D721Med (cell line): ENCODE results near the gene CCDC120.

Experiments used
- DNase-seq: peaks from one replicate; pipeline ENCODE4 v3.0.0; 2011; ENCODE audit warnings: low spot score; ENCODE audit not compliant: insufficient read length
- FAIRE-seq: peaks from 2 replicates; lab custom pipeline; 2011; peaks lifted over from hg19 to GRCh38; lab: Jason Lieb, UNC
- CTCF ChIP-seq: IDR thresholded peaks from 2 replicates; pipeline ENCODE4 v1.5.1; 2012; ENCODE audit warnings: mild to moderate bottlenecking, control low read depth; ENCODE audit not compliant: insufficient read depth; ENCODE audit errors: missing control alignments

The CCDC120 gene

DNA sequence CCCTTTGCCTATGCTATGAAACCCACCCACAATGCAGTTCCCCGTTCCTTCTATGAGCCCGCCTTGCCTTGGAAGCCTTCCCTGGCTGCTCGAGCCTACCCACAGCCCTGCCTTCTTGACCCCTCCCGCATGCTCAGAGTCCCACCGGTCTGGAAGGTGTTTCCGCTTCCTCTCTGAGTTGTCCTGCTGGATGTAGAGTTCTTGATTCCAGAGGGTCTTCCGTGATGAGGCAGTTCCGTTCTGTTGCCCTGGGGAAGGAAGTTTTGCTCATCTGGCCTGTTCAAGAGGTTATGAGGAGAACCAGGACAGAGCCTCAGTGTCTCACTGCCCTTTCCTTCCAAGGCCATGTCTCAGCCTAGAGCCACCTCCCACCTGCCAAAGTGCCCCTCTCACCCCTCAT, 57.3 kb downstream of the CCDC120 start:
- TF ChIP-seq CTCF, result no peak
- no peak for DNase-seq
- FAIRE-seq, result no peak

DNA sequence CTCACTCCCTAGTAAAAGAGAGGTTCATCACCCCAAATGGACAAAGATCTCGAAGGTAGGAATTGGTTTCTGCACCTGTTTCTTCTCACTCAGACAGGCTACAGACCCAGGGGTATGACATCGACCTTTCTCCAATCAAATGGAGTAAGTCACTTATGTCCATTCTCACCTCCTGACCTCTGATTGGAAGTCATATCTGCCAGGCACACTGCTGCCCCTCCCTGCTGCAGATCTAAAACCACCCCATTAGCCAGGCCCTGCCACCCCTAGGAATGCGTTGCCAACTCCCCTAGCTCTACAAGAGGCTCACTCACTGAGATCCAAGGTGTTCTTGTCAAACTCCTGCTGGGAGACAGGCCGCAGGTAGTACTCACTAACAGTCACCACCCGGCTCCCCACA, 57.9 kb downstream of the CCDC120 start:
- DNase-seq, result no peak
- FAIRE-seq, result no peak
- no peak for TF ChIP-seq CTCF

DNA sequence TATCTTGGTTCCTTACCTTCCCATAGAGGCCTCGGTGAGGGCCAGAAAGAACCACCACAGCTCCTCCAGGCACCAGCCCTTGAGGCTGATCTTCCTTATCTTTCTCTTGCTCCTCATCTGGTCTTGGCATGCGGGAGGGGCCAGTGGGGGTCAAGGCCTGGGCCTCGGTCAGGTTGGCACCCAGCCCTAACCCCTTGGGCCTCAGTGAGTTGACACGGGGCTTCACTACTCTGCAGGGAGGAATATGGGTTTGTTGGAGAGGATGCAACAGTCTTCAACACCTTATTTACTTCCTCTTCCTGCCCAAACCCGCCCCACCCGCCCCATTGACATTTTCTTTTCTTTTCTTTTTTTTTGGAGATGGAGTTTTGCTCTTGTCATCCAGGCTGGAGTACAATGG, 58.8 kb downstream of the CCDC120 start:
- TF ChIP-seq CTCF, result no peak
- no peak for FAIRE-seq
- no peak for DNase-seq
